ENCODE measurements around the gene EQTN.

DNA sequence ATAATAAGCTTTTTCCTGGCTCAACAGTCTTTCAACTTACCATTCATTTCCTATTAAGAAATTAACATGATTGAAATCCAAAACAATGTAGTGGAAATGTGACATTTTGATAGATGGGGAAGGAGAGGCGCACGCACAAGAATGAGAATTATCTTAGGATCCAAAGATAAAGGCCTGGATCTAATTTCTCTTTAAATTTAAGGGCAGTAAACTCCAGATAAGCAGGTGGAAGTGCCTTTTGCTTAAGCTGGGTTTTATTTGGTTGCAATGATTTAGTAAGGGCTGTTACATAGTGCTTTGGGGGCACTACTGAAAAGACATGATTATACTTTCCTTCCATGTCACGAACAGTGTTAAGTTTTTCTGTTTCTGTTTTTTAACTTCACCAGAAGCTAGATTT lies 17.3 kb downstream of the EQTN start:
- TF ChIP-seq, protein P1, sequence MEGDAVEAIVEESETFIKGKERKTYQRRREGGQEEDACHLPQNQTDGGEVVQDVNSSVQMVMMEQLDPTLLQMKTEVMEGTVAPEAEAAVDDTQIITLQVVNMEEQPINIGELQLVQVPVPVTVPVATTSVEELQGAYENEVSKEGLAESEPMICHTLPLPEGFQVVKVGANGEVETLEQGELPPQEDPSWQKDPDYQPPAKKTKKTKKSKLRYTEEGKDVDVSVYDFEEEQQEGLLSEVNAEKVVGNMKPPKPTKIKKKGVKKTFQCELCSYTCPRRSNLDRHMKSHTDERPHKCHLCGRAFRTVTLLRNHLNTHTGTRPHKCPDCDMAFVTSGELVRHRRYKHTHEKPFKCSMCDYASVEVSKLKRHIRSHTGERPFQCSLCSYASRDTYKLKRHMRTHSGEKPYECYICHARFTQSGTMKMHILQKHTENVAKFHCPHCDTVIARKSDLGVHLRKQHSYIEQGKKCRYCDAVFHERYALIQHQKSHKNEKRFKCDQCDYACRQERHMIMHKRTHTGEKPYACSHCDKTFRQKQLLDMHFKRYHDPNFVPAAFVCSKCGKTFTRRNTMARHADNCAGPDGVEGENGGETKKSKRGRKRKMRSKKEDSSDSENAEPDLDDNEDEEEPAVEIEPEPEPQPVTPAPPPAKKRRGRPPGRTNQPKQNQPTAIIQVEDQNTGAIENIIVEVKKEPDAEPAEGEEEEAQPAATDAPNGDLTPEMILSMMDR (IDR thresholded peaks at IDR 0.05) = no peak
- TF ChIP-seq POLR2A (IDR thresholded peaks at IDR 0.05) = no peak

Measured in heart left ventricle (tissue), 13 donors.